GM18868 (cell line): Measurements from ENCODE around the gene CMTM8.

ENCODE experiments used
- ATAC-seq: cut with Tn5 transposase; IDR thresholded peaks from one replicate; pipeline ENCODE4 v1.9.1; 2021; ENCODE audit warnings: mild to moderate bottlenecking, moderate library complexity; ENCODE audit not compliant: unreplicated experiment

Gene CMTM8

GRCh38 chr3:32404714-32405113 lies 166.2 kb downstream of the CMTM8 start:
- ATAC-seq, result no peak

GRCh38 chr3:32405155-32405554 lies 166.7 kb downstream of the CMTM8 start:
- ATAC-seq, result no peak

GRCh38 chr3:32405711-32406323 lies 167.3 kb downstream of the CMTM8 start:
- ATAC-seq, result no peak

- ATAC-seq, result peak; percentile 73
Measured at GRCh38 chr3:32406486-32407408, 168.3 kb downstream of the CMTM8 start.

- no peak for ATAC-seq
Measured at GRCh38 chr3:32410367-32411246, 172.1 kb downstream of the CMTM8 start.

GRCh38 chr3:32411442-32411841 lies 173.0 kb downstream of the CMTM8 start:
- no peak for ATAC-seq

- ATAC-seq, result no peak
Measured at GRCh38 chr3:32412887-32413286, 174.4 kb downstream of the CMTM8 start.

GRCh38 chr3:32413845-32414521 lies 175.5 kb downstream of the CMTM8 start:
- no peak for ATAC-seq

- no peak for ATAC-seq
Measured at GRCh38 chr3:32414522-32415202, 176.2 kb downstream of the CMTM8 start.

GRCh38 chr3:32419742-32420125 lies 181.3 kb downstream of the CMTM8 start:
- ATAC-seq, result no peak
